HG02885 (cell line): Measurements from ENCODE around the gene GRIK3.
"Not testable (repeated sequence)": the region's sequence is repeated elsewhere in the genome, so short reads cannot be mapped to it uniquely, and the experiment has no call there.

ENCODE experiments used
- ATAC-seq: cut with Tn5 transposase; IDR thresholded peaks from one replicate; pipeline ENCODE4 v1.9.1; 2021; ENCODE audit warnings: mild to moderate bottlenecking; ENCODE audit not compliant: unreplicated experiment, poor library complexity

The GRIK3 gene

GRCh38 chr1:36776948-36777831 lies 257.1 kb downstream of the GRIK3 start:
- ATAC-seq: no peak

GRCh38 chr1:36776256-36776655 lies 258.1 kb downstream of the GRIK3 start:
- ATAC-seq: no peak

GRCh38 chr1:36775716-36776115 lies 258.6 kb downstream of the GRIK3 start:
- no peak for ATAC-seq

- ATAC-seq: no peak
These were observed 260.3 kb downstream of the GRIK3 start for GRCh38 chr1:36773827-36774541.

DNA sequence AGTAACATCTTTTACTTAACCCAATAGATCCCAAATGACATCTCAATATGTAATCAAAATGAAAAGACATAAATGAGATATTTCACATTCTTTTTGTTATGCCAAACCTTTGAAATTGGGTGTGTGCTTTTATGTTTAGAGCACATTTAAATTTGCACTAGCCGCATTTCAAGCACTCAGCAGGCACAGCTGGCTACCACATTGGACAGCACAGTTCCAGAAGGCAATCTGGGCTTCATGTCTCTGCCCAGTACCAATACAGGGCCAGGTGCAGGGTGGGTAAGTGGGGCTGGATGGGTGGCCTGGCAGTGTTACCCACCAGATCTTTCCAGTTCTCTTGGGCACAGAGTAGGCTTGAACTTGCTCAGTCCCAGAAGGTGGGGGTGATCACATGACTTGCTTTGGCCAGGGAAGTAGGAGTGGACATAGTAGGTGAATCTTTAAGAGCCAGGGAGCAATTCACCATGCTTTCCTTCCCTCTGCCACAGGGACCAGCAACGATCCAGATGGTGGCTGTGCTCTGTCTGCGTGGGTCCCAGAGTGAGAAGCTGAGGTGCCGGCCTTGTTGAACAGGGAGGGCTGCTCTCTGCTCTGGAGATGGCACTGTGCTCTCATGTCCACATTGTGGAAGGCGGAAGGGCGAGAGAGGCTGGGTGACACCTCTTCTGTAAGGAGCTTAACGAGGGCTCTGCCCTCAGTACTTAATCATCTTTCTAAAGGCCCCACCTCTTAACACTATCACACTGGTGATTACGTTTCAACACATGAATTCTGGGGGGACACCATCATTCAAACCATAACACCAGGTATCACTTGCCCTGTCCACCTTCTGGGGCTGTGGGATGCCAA lies 261.4 kb downstream of the GRIK3 start:
- no peak for ATAC-seq

DNA sequence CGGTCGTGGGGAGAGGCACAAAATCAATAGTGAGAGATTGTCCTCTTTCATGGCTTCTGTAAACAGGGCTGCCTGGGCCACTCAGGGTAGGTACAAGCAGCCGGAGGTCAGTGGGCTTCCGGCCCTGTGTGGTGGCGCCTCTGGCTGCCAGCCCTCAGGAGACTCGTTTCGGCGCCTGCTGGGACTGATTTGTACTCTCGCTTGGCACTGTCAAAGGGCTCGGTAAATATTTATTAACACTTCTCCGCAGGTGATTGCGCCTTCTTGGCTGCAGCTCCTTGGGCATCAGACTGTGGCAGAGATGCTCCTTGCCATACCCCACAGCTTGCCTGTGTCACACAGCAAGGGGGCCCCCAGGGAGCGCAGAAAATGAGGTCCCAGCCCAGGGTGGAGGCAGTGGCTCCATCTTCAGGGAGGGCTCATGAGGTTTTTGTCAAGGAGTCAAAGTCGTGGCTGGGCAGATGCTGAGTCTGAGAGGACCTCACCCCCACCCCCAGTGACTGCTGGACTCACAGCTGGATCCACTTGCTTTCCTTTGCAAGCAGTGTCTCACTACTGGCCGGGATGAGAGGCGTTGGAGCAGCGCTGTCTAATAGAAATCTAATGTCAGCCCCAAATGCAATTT lies 262.5 kb downstream of the GRIK3 start:
- no peak for ATAC-seq

GRCh38 chr1:36771240-36771639 lies 263.1 kb downstream of the GRIK3 start:
- ATAC-seq: no peak

- no peak for ATAC-seq
These were observed 264.2 kb downstream of the GRIK3 start for GRCh38 chr1:36769886-36770830.

GRCh38 chr1:36768486-36769178 lies 265.7 kb downstream of the GRIK3 start:
- ATAC-seq: no peak

DNA sequence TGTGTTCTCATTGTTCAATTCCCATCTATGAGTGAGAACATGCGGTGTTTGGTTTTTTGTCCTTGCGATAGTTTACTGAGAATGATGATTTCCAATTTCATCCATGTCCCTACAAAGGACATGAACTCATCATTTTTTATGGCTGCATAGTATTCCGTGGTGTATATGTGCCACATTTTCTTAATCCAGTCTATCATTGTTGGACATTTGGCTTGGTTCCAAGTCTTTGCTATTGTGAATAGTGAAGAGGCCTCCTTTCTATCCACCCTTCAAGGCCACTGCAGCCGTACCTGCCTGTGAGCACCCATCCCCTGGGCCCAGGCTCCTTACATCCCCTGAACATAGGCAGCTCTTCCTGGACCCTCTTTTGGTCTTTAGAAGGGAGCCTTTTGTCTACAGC lies 266.9 kb downstream of the GRIK3 start:
- not testable (repeated sequence) for ATAC-seq

DNA sequence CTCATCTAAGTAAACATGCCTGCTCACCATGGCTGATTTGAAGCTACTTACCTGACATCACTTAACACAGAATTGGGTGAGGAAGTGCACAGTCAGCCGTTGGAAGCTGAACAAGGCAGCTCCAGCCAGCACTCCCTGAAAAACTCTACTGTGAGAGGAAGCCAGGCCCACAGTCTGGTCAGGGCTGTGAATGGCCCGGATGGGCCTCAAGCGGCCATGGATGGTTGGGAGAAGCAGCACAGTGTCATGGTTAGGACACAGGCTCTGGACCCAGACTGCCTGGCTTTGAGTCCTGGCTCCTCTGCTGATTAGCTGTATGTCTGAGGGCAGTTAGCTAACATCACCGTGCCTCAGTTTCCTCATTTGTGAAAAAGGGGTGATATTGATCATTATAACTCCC lies 267.8 kb downstream of the GRIK3 start:
- ATAC-seq: no peak

DNA sequence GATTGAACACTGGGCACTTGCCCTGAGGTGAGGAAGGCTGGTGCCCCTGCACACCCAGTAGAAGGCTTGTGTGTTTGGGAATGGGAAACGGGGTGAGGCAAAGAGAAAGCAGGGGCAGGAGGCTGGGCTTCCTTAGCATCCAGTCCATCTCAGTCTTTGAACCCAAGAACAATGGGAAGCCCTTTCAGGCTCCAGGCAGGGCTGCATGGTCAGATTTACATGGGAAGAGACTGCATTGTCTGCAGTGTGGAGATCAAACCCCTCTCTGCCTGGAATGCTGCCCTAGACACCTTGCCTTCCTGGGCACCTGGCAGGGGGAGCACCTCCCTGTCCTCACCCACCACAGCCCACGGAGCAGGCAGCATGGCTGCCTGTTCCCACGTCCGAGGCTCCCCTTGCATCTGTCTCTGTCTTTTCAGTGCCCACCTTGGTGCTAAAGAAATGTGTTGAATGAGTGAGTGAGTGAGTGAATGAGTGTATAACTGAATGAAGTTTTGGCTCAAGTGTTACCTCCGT lies 268.5 kb downstream of the GRIK3 start:
- ATAC-seq: no peak

DNA sequence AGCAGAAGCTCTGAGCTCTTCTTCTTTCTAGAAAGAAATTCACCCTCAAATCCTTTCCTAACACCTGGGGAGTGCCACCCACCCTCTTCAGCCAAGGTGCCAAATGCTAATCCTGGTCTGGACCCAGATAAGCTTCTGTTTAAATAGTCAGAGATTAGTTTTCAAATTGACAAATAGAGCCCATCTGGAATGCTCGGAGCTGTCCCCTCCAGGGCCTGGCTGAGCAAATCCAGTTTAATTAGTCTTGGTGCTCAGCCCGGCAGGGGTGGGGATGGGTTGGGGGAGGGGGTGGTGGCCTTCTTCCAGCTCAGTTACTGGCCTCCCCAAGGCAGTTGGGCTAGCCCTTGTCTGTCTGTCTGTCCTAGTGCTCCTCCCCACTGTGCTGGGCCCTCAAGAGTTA lies 269.5 kb downstream of the GRIK3 start:
- no peak for ATAC-seq

DNA sequence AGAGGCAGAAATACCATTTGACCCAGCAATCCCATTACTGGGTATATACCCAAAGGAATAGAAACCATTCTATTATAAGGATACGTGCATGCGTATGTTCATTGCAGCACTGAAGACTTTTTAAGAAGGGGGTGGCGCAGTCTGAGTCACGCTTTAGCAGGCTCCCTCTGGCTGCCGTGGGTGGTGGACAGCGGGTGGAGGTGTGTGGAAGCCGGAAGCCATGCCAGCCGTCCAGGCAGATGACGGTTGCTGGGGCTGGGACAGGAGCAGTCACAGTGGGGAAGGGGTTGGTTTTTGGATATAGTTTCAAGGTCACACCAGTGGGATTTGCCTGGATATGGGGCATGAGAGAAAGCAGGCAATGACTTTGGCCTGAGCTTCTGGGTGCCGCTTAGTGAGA lies 270.5 kb downstream of the GRIK3 start:
- ATAC-seq: no peak

GRCh38 chr1:36762174-36762573 lies 272.1 kb downstream of the GRIK3 start:
- no peak for ATAC-seq

- no peak for ATAC-seq
These were observed 273.2 kb downstream of the GRIK3 start for GRCh38 chr1:36761113-36761512.

GRCh38 chr1:36760081-36760480 lies 274.2 kb downstream of the GRIK3 start:
- no peak for ATAC-seq

DNA sequence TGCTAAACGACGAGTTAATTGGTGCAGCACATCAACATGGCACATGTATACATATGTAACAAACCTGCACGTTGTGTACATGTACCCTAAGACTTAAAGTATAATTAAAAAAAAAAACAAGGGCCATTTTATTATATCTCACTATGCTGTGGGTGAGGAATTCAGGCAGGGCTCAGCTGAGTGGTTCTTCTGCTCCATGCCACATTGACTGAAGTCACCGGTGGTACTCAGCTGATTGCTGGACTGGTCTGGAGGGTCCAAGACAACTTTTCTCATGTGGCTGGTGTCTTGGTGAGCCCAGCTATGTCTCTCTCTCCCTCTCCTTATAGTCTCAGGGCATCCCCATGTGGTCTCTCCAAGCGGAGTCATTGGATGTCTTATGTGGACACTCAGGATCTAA lies 275.0 kb downstream of the GRIK3 start:
- ATAC-seq: no peak
